AG04449 (cell line): ENCODE measurements around the gene RBM39.
A peak's percentile ranks its signal among the peaks of the same experiment; 100 is the strongest.

Experiments
- CTCF ChIA-PET: fragments of 350-600 bp; formaldehyde crosslinking; extraction: SDS; loops from one replicate; lab custom pipeline; 2021; ENCODE audit warnings: antibody characterized with exemption; lab: Yijun Ruan, JAX
- POLR2A ChIA-PET: fragments of 400-600, 350-600 bp; formaldehyde crosslinking; extraction: SDS; loops from one replicate; lab custom pipeline; 2020; ENCODE audit warnings: antibody characterized with exemption, inconsistent platforms; lab: Yijun Ruan, JAX
- DNase-seq: peaks from one replicate; pipeline ENCODE4 v3.0.0-alpha.2; 2010; ENCODE audit warnings: low read depth, low spot score
- H3K4me3 ChIP-seq: 2 replicates; pipeline ENCODE4 v1.5.1; 2011; ENCODE audit warnings: low read depth, mild to moderate bottlenecking, control low read depth, low read length
- CTCF ChIP-seq: IDR thresholded peaks from one replicate; pipeline ENCODE4 v1.5.1; 2011; ENCODE audit warnings: mild to moderate bottlenecking, moderate library complexity, low read length, control low read depth, inconsistent platforms; ENCODE audit not compliant: insufficient read depth; ENCODE audit errors: missing control alignments

RBM39 gene

GRCh38 chr20:35699127-35699956 is 42.7 kb downstream of the RBM39 start, which contains the start of the genes NFS1 and ROMO1:
NFS1 (minus strand) TSS chr20:35699352; CDS start chr20:35699288, 64 bp downstream.
ROMO1 (plus strand) TSS chr20:35699405; CDS start chr20:35699633, 228 bp downstream.
- CTCF ChIA-PET: interaction anchor here (0.6 to 1.7 kb wide), 3 partner anchors 9 to 185 kb away, joined by 3 to 6 read pairs (median 3); no protein-coding TSS in a partner anchor

GRCh38 chr20:35698298-35699126 is 43.5 kb downstream of the RBM39 start:
- DNase-seq: no peak
- H3K4me3 ChIP-seq: peak overlapping the region; percentile 98
- no peak for TF ChIP-seq CTCF
- CTCF ChIA-PET: no interaction called here
- POLR2A ChIA-PET: interaction anchor here (1.0 kb wide), 1 partner anchor 44 kb away, joined by 3 read pairs; no protein-coding TSS in a partner anchor

More at GRCh38 chr20:35699127-35699956, 42.7 kb downstream of the RBM39 start, which contains the start of the genes NFS1 and ROMO1:
- H3K4me3 ChIP-seq: peak within 1 kb of the TSS; percentile 98
- no peak for DNase-seq
- POLR2A ChIA-PET: interaction anchor here (1.0 to 1.4 kb wide), 3 partner anchors 12 to 185 kb away, joined by 3 to 5 read pairs (median 4); no protein-coding TSS in a partner anchor
- peak; percentile 40 for TF ChIP-seq CTCF

DNA sequence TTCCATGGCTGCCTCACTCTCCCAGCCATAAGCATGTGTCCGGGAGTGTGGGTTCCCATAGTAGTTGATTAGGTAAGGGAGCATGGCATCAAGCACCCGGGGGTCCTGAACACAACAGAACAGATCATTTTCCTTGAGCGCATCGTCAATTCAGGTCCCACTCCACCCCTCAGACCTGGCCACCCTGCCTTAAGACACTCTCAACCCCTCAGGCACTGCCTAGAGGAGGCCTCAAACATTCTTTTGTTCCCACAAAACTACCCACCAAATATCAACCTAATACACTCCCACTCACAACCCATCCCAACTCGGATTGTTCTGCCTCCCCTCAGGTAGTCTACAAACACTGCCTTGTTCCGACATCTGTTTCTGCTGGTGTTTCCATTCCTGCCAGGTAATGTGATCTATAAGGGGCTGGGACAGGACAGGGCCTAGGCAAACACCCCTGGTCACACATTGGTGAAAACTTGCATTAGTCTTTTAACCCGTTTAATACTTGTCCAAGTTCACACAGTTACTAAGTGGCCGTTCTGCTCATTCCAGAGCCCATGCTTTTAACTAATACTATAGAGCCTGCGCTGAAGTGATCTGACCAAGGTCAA is 44.3 kb downstream of the RBM39 start:
- POLR2A ChIA-PET: no interaction called here
- CTCF ChIA-PET: no interaction called here
- TF ChIP-seq CTCF: no peak
- DNase-seq: no peak
- peak overlapping the region; percentile 98 for H3K4me3 ChIP-seq

- no peak for DNase-seq
- ChIA-PET POLR2A (no interaction called here), CTCF (no interaction called here)
- no peak overlapping the region for H3K4me3 ChIP-seq
- TF ChIP-seq CTCF: no peak
These were observed 46.1 kb downstream of the RBM39 start for GRCh38 chr20:35695978-35696377.

GRCh38 chr20:35695245-35695749 is 46.8 kb downstream of the RBM39 start:
- H3K4me3 ChIP-seq: no peak overlapping the region
- POLR2A ChIA-PET: no interaction called here
- DNase-seq: no peak
- no peak for TF ChIP-seq CTCF
- CTCF ChIA-PET: no interaction called here
